NCI-H1048 (cell line): ENCODE results near the gene LRIT1.
"Not testable (repeated sequence)": the region's sequence is repeated elsewhere in the genome, so short reads cannot be mapped to it uniquely, and the experiment has no call there.

ENCODE experiments used
- DNase-seq: peaks from one replicate; lab custom pipeline; 2025; lab: John Stamatoyannopoulos, UW

LRIT1 gene

DNA sequence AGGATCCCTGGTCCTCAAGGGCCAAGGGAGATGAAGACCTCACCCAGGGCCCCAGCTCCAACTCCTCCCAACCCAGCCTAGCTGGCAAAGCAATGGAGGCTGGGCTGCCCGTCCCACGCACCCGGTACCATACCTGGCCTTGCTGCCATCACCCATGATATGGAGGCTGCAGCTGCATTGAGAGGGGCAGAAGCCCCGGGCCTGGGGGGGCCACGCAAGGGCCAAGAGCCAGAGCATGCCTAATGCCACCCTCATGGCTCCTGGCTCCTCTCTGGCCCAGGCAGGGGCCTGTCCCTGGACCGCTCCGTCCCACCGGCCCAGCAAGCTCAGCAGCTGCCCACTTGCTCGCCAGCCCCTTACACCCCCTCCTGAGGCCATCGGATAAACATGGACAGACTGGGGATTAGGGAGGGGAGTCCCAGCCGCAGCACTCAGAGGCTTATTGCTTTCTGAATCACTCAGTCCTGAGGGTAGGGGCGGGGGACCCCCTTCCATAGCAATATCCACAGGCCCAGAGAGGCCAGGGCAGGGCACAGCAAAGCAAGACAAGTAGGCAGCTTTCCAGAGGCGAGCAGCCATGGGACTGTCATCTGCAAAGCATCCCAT, at the start of gene LRIT1:
TSS of gene LRIT1 (minus strand) at position 362 of the 606 bp plus-strand sequence. CDS start at position 255, 107 bp downstream.
- DNase-seq = no peak

- no peak for DNase-seq
Observed at GRCh38 chr10:84290235-84290634, 48.9 kb upstream of the LRIT1 start.

GRCh38 chr10:84289521-84290200, 48.3 kb upstream of the LRIT1 start:
- no peak for DNase-seq

- DNase-seq = no peak
Observed at GRCh38 chr10:84288151-84288550, 46.8 kb upstream of the LRIT1 start.

DNA sequence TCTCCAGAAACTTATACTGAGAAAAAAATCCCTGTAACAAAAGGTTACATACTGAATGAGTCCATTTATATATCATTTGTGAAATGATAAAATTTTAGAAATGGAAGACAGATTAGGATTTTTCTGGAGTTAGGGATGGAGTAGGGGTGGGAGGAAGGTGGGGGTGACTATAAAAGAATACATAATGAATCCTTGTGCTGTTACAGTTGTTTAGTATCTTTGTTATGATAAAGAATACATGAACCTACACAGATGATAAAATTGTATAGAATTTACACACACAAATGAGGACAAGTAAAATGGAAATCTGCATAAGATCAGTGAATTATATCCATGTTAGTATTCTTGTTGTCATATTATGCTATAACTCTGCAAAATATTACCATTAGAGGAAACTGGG, 45.3 kb upstream of the LRIT1 start:
- no peak for DNase-seq

DNA sequence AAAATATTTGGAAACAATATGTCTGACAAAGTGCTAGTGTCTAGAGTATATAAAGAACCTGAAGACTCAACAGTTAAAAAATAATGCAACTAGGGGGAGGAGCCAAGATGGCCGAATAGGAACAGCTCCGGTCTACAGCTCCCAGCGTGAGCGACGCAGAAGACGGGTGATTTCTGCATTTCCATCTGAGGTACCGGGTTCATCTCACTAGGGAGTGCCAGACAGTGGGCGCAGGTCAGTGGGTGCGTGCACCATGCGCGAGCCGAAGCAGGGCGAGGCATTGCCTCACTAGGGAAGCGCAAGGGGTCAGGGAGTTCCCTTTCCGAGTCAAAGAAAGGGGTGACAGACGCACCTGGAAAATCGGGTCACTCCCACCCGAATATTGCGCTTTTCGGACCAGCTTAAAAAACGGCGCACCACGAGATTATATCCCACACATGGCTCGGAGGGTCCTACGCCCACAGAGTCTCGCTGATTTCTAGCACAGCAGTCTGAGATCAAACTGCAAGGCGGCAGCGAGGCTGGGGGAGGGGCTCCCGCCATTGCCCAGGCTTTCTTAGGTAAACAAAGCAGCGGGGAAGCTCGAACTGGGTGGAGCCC, 38.6 kb upstream of the LRIT1 start:
- DNase-seq = not testable (repeated sequence)

DNA sequence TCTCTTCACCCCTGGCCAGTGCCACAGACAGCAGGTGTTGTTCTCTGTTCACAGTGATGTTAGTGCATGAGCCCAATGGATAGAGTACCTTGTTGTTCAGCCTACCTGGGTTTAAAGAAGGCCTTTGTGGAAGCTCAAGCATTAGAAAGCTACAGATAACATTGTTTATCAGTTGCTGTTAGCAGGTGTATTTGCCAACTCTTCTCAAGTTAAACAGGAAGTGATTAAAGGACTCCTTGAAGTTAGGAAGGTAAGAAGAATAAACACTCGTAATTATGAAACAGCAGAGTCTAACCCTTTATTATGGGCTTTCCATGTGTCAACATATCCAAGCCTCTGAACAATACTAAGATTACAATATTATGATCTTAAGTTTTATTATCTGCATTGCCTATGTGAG, 29.4 kb upstream of the LRIT1 start:
- DNase-seq = no peak

DNA sequence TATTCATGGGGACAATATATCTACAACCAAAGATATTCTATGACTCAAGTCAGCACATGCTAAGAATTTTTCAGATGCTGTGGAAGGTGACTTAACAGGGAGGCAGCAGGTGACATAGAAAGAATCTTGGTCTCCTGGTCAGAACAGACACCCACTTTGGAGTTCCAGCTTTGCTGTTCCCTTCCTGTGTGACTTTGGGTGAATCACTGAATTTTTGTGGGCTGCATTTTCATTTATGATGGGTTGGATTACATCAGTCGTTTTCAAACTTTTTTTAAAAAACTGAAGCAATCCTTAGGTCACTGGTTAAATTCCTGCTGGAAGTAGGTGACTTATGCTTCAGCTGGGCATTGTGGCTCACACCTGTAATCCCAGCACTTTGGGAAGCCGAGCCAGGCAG, 28.4 kb upstream of the LRIT1 start:
- DNase-seq = no peak

- DNase-seq = no peak
Observed at GRCh38 chr10:84269162-84269561, 27.8 kb upstream of the LRIT1 start.

GRCh38 chr10:84267503-84268126, 26.3 kb upstream of the LRIT1 start:
- no peak for DNase-seq

- DNase-seq = no peak
Observed at GRCh38 chr10:84265418-84265817, 24.1 kb upstream of the LRIT1 start.

GRCh38 chr10:84264611-84265141, 23.3 kb upstream of the LRIT1 start:
- peak; percentile 9 for DNase-seq

DNA sequence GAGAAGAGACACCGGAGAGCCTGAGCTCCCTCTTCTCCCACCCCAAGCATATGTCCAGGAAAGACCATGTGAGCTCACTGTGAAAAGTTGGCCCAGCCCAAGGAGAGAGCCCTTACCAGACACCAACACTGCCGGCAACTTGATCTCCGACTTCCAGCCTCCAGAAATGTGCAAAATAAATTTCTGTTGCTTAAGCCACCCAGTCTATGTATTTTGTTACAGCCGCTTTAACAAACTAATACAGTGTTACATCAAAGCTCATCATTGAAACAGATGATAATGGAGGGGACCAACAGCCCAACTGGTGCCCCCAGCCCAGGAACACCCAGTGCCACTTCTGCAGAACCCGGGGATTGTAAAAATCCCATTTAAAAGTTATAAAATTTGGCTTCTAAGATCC, 22.4 kb upstream of the LRIT1 start:
- no peak for DNase-seq

GRCh38 chr10:84262190-84262956, 21.0 kb upstream of the LRIT1 start:
- no peak for DNase-seq

DNA sequence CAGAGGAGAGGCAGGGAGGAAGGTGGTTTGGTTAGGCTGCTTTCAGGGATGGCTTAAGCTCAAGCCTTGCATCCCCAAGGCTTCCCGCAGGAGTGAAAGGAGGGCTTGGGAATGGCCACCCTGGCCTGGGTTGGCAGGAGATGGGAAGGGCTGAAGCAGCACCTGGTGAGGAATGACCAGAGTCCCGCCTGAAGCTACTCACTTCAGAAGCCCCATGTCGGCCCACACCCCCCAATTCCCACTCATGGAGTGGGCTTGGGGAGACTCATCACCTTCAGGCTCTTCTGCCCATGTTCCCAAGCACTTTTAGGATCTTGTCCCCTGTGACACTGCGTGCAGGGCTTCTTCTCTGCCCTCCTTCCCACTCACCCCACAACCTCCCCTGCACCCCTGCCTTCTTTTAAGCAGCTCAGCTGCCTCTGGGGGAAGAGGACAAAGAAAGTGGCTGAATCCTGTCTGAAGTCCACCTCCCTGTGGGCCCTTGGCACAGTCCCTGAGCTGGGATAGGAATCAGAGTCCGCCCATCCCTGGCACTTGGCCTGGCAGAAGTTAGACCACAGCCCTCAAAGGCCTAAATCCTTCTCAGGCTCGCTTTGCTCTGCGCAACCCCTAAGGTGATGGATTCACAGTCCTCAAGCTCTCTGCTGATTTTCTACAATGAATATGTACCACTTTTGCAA, 20.0 kb upstream of the LRIT1 start:
- DNase-seq = no peak

DNA sequence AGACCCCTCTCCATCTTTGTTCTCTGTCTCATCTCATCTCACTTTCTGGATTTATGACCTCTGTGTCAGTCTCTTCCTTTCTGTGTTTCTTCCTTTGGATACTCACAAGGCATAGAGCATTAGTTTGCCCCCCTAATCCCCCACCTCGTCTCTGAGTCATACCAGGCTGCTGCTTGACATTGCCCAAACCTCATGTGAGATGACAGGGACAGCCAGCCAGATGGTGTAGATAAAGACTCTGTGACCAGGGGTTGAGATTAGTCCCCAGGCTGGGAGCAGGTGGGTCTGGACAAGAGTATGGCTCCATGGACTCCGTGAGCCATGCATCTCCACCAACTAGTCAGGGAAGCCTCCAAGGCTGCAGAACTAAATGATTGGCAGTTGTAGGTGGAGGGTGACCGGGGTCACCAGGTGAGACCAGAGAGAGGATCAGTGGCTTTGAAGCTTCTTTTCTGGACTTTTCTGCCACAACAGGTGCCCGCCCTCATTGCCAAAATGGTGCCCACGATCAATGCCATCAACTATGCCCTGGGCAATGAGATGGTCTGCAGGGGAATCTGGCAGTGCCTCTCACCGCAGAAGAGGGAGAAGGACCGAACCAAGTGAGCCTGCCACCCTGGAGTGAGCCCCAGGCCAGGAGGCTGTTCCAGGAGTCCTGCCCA, 16.8 kb upstream of the LRIT1 start:
- DNase-seq = no peak

- DNase-seq = no peak
Observed at GRCh38 chr10:84257343-84258020, 16.1 kb upstream of the LRIT1 start.

DNA sequence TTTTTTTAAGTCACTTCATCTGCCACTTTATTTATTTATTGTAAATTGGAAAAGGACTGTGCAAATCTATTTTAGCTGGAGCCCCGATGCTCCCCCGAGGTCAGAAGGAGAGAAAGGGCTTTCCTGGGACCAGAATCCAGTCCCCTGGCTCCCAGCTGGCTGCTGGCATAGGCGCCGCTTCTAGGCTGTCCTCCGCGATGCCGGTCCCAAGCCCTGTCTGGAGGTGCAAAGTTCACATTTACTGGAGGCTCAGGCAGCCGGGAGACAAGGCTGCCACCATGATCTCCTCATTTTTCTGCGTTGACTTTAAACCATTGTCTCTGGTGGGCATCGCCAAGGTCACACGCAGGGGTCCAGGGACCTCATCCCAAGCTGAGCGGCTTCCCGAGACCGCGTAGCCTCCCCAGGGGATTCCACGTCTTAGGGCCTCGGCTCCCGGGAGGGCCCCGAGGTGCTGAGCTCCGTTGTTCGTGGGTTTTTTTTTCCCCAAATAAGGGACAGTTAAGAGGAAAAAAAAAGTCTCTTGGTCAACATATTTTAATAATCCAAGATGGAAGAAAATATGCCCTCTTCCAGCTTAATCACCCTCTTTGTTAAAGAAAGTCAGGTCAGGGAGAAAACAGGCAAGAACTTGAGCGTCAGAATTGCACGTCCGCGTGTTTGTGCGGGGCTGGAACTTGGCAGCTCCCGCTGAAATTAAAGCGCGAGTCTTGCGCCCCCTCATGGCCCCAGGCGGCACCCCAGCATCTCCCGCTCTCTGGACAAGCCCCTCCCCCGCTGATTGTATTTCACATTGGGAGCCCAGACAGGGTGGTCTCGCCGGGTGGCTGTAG, 15.4 kb upstream of the LRIT1 start:
- no peak for DNase-seq
